ENCODE measurements around the gene ZNF687.

ZNF687 gene

GRCh38 chr1:151282883-151283725 lies 1.0 kb downstream of the ZNF687 start:
- peak; percentile 10 for DNase-seq

GRCh38 chr1:151284013-151284577 lies 2.0 kb downstream of the ZNF687 start:
- DNase-seq = no peak

- DNase-seq = no peak
Observed at GRCh38 chr1:151286619-151287340, 4.7 kb downstream of the ZNF687 start.

GRCh38 chr1:151287341-151287699 lies 5.2 kb downstream of the ZNF687 start:
- DNase-seq = no peak

GRCh38 chr1:151287767-151288500 lies 5.8 kb downstream of the ZNF687 start:
- no peak for DNase-seq

- no peak for DNase-seq
Observed at GRCh38 chr1:151288502-151288901, 6.4 kb downstream of the ZNF687 start.

GRCh38 chr1:151289080-151289935 lies 7.2 kb downstream of the ZNF687 start:
- DNase-seq = no peak

- no peak for DNase-seq
Observed at GRCh38 chr1:151289991-151290708, 8.1 kb downstream of the ZNF687 start.

GRCh38 chr1:151290709-151291303 lies 8.7 kb downstream of the ZNF687 start:
- no peak for DNase-seq

GRCh38 chr1:151292207-151293030 lies 10.3 kb downstream of the ZNF687 start:
- DNase-seq = no peak

GRCh38 chr1:151293093-151293492 lies 11.0 kb downstream of the ZNF687 start:
- no peak for DNase-seq

- DNase-seq = no peak
Observed at GRCh38 chr1:151294742-151295462, 12.8 kb downstream of the ZNF687 start.

GRCh38 chr1:151309811-151310323 lies 27.8 kb downstream of the ZNF687 start:
- no peak for DNase-seq

- DNase-seq = no peak
Observed at GRCh38 chr1:151311011-151311410, 28.9 kb downstream of the ZNF687 start.

- DNase-seq = peak; percentile 56
Observed at GRCh38 chr1:151311589-151312331, 29.7 kb downstream of the ZNF687 start.

- DNase-seq = no peak
Observed at GRCh38 chr1:151312411-151312810, 30.3 kb downstream of the ZNF687 start.

- DNase-seq = no peak
Observed at GRCh38 chr1:151312826-151313225, 30.7 kb downstream of the ZNF687 start.

- no peak for DNase-seq
Observed at GRCh38 chr1:151313501-151313900, 31.4 kb downstream of the ZNF687 start.
